Testis (tissue), 5 donors: ENCODE data around the gene SFR1. TPM values are rescaled to one million over a fixed set of nuclear protein-coding genes. Genes with fewer than 3 reads are reported as not detected.

Experiments
- DNase-seq: peaks from one replicate; pipeline ENCODE4 v3.0.0-alpha.2; 2019
- H3K27ac ChIP-seq, 2 donors: fragments of 200-600 bp; sonication (generic); one replicate each; pipeline ENCODE4 v1.5.1; 2019
- H3K27me3 ChIP-seq: fragments of 200-600 bp; sonication (generic); one replicate; pipeline ENCODE4 v1.5.1; 2019
- H3K36me3 ChIP-seq: fragments of 200-600 bp; sonication (generic); one replicate; pipeline ENCODE4 v1.5.1; 2017; ENCODE audit warnings: low read depth; ENCODE audit errors: missing control alignments
- H3K4me1 ChIP-seq: fragments of 200-600 bp; sonication (generic); one replicate; pipeline ENCODE4 v1.5.1; 2019
- H3K4me3 ChIP-seq, 2 donors: fragments of 200-600 bp; sonication (generic); one replicate each; pipeline ENCODE4 v1.5.1; 2017 to 2019
- H3K9me3 ChIP-seq: fragments of 200-600 bp; sonication (generic); one replicate; pipeline ENCODE4 v1.5.1; 2017
- POLR2A ChIP-seq: fragments of 450-650 bp; IDR thresholded peaks from one replicate; pipeline ENCODE4 v1.6.1; 2017; ENCODE audit warnings: antibody characterized with exemption, mild to moderate bottlenecking, moderate library complexity
- WGBS, 2 donors: methylation state at CpG; one replicate each; pipeline ENCODE4 v1.1.5; 2018; 5-methylcytosine and 5-hydroxymethylcytosine counted together
- intact Hi-C: fragments of 100-400 bp; cut with DNase I; formaldehyde crosslinking; loops from one replicate; pipeline ENCODE4 v1.15.1; 2023; ENCODE audit warnings: low total_unique reads
- long read RNA-seq, 2 donors: transcript quantifications; one replicate each; lab custom pipeline, GENCODE V29; 2026
- polyA plus RNA-seq: library from polyadenylated mRNA; stranded (reverse); fragments of 350-450 nt; fragmentation: Illumina TruSeq; extraction: RNeasy Lipid Tissue Mini Kit (QIAGEN cat#74804); gene quantifications from one replicate; pipeline ENCODE4 v1.2.3, GENCODE V29; 2014; ENCODE audit warnings: low read depth, low replicate concordance; ENCODE audit not compliant: insufficient read depth
- total RNA-seq, 2 donors: library from RNA; depleted of rRNA; stranded (reverse); fragments of >200 nt; gene quantifications; one replicate each; pipeline ENCODE4 v1.2.3, GENCODE V29; 2016
- TF ChIP-seq, protein P1 (sequence below), 3 experiments: fragments of 450-650 bp in 2 of 3; fragments of 200-600 bp in 1 of 3; sonication (generic) in 1 of 3; IDR thresholded peaks; one replicate each; pipeline ENCODE4 v1.5.1; 2016 to 2019; ENCODE audit warnings: antibody characterized with exemption in 3 of 3, mild to moderate bottlenecking in 2 of 3, moderate library complexity in 1 of 3

SFR1 gene, protein sequence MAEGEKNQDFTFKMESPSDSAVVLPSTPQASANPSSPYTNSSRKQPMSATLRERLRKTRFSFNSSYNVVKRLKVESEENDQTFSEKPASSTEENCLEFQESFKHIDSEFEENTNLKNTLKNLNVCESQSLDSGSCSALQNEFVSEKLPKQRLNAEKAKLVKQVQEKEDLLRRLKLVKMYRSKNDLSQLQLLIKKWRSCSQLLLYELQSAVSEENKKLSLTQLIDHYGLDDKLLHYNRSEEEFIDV
- total RNA-seq (10 to 100 TPM; 14.7 to 42.8 TPM), polyA plus RNA-seq (25.3 TPM)
- long read RNA-seq, donor 1, transcript SFR1-201 (4 exons, 1,438 nt): major isoform, 5 of 15 reads
- long read RNA-seq, donor 1, partial matches to known transcripts: 6 of 15 reads
- long read RNA-seq, donor 1, other reads (novel, unspliced or antisense): 0 of 15 reads
- long read RNA-seq, donor 2, transcript SFR1-201 (4 exons, 1,438 nt): major isoform, 10 of 18 reads
- long read RNA-seq, donor 2, partial matches to known transcripts: 5 of 18 reads
- long read RNA-seq, donor 2, other reads (novel, unspliced or antisense): 0 of 18 reads

DNA sequence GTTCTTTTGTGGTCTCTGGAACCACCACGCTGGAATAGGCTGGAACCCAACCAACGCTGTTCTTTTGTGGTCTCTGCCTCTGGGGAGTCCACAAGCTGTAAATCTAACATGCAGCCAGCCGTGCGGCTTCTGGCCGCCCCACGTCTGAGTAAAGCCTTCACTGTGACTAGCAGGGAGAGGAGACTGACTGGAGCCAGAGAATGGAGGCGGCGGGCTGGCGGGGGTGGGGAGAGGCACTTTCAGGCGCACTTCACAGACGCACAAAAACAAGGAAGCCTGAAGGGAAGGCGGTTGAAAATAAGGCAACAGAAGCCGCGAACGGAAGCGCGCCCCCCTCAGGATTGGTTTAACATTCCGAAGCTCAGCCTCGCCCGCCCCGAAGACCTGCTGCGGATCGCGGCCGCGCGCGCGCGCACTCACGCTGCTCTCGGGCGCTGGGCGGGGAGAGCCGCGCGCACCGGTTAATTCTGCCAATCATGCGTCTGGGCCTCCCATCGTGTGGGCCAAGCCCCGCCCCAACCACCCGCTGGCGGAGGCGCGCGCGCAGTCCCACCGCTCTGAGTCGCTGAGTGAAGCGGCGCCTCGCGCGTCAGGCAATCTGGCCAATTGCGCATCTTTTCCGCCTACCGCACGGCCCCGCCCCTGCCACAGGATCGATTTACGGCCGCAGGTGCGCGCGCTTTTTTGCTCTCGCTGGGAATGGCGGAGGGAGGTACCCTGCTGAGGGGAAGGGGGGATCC, at the start of gene SFR1:
TSS of gene SFR1 (plus strand) at position 687 of the 740 bp plus-strand sequence. CDS start at position 700, 13 bp downstream.
- H3K9me3 ChIP-seq: no peaks in the 10 kb centered on the region
- intact Hi-C loops: loop anchor here (5.0 kb wide), 1 partner anchor 111 kb away; the partner anchor contains the start of gene CFAP43
- H3K36me3 ChIP-seq: no peaks in the 10 kb centered on the region
- DNase-seq: peak; percentile 99
- H3K4me3 ChIP-seq: peak within 1 kb of the TSS; percentile 80 to 87
- TF ChIP-seq, protein P1, sequence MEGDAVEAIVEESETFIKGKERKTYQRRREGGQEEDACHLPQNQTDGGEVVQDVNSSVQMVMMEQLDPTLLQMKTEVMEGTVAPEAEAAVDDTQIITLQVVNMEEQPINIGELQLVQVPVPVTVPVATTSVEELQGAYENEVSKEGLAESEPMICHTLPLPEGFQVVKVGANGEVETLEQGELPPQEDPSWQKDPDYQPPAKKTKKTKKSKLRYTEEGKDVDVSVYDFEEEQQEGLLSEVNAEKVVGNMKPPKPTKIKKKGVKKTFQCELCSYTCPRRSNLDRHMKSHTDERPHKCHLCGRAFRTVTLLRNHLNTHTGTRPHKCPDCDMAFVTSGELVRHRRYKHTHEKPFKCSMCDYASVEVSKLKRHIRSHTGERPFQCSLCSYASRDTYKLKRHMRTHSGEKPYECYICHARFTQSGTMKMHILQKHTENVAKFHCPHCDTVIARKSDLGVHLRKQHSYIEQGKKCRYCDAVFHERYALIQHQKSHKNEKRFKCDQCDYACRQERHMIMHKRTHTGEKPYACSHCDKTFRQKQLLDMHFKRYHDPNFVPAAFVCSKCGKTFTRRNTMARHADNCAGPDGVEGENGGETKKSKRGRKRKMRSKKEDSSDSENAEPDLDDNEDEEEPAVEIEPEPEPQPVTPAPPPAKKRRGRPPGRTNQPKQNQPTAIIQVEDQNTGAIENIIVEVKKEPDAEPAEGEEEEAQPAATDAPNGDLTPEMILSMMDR (IDR thresholded peaks at IDR 0.05): peak; percentile 40 to 60 (median 48)
- TF ChIP-seq POLR2A: peak; percentile 59
- 0 to 1% methylated on average over 24 to 43 of the region's 67 CpGs for WGBS, 2 donors
- peaks cover 15% of the 10 kb centered on the region for H3K4me1 ChIP-seq
- no peaks in the 10 kb centered on the region for H3K27me3 ChIP-seq
- H3K27ac ChIP-seq: peak within 1 kb of the TSS; percentile 97 to 100

DNA sequence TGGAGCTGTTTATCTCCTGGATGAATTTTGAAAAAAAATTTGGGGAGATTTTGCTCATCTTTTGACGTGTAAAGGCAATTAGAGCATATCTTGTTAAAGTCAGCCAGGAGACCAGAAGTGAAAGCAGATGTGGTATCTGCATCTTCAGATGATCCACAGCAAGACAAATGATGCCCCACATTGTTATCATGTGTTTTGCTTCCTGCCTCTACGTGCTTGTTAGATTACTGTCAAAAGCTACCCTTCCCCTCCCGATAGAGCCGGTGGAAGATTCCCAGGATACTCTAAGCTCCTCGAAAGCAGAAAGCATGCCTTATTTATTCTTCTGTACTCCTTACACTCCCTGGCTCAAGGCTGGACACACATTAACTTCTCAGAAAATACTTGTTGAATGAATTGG, 49.2 kb upstream of the SFR1 start:
- Histone ChIP-seq H3K9me3 (no peaks in the 10 kb centered on the region), H3K36me3 (no peaks in the 10 kb centered on the region), H3K4me3 (no peak overlapping the region), H3K4me1 (peaks cover 4% of the 10 kb centered on the region), H3K27me3 (no peaks in the 10 kb centered on the region), H3K27ac (no peak overlapping the region)
- TF ChIP-seq, protein P1 (IDR thresholded peaks at IDR 0.05): no peak
- TF ChIP-seq POLR2A: no peak
- intact Hi-C loops: no loop called here
- no peak for DNase-seq
- 45 to 46% methylated on average over 5 of the region's 5 CpGs for WGBS, 2 donors

DNA sequence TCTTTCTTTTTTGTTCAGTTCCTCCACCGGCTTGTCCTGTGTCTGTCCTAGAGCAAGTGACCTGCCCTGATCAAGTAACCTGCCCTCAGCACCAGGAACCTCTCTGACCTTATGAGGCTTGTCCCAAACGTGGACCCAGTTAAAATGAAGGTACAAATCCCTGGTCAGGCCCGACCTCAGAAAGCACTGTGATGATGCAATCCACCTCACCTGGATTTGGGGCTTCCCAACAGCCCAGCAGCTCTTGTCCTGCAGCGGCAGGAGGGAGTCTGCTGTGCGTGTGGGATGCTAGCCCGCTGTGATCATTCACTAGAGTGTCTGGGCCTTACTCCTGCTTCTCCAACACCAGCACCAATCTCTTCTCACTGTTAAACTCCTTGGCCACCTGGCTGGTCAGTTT, 47.5 kb upstream of the SFR1 start:
- H3K9me3 ChIP-seq: no peaks in the 10 kb centered on the region
- intact Hi-C loops: no loop called here
- peaks cover 4% of the 10 kb centered on the region for H3K4me1 ChIP-seq
- no peak overlapping the region for H3K4me3 ChIP-seq
- TF ChIP-seq, protein P1 (IDR thresholded peaks at IDR 0.05): no peak
- no peak for TF ChIP-seq POLR2A
- no peak overlapping the region for H3K27ac ChIP-seq
- no peaks in the 10 kb centered on the region for H3K27me3 ChIP-seq
- H3K36me3 ChIP-seq: no peaks in the 10 kb centered on the region
- WGBS, 2 donors: 95 to 96% methylated on average over 6 of the region's 6 CpGs
- DNase-seq: no peak

DNA sequence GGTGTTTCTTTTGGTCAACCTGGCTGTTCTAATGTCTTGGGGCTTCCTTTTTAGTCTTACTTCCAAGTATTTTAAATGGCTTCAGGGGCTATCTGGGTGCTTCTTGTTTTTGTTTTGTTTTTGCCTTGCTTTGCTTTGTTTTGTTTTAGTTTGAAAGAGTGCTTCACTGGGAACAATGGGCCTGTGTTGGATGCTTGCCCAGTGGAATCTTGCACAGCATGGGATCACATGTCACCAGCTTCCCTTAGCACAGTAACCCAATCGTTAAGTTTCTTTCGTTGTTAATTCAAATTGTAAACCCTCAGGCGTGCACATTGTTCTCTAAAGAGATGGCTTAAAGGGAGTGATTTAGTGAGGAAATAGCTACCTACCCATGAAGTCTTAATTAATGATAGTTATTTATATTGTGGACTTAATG, 45.2 kb upstream of the SFR1 start:
- no peak overlapping the region for H3K27ac ChIP-seq
- H3K36me3 ChIP-seq: no peaks in the 10 kb centered on the region
- H3K4me3 ChIP-seq: no peak overlapping the region
- no peaks in the 10 kb centered on the region for H3K27me3 ChIP-seq
- peaks cover 4% of the 10 kb centered on the region for H3K4me1 ChIP-seq
- WGBS, 2 donors: 32 to 43% methylated on average over 3 of the region's 3 CpGs
- no peaks in the 10 kb centered on the region for H3K9me3 ChIP-seq
- DNase-seq: peak; percentile 65
- intact Hi-C loops: no loop called here
- TF ChIP-seq POLR2A: no peak
- TF ChIP-seq, protein P1 (IDR thresholded peaks at IDR 0.05): no peak
